ENCODE data around the gene PABPN1.
A peak's percentile ranks its signal among the peaks of the same experiment; 100 is the strongest.

Gene PABPN1

GRCh38 chr14:23285530-23286019 is 35.7 kb upstream of the PABPN1 start:
- in situ Hi-C loops (cut with HindIII; ENCODE audit: low sequenced_read_pairs) = no loop called here
- DNase-seq (ENCODE audit: low read depth) = no peak
- TF ChIP-seq, protein P1, sequence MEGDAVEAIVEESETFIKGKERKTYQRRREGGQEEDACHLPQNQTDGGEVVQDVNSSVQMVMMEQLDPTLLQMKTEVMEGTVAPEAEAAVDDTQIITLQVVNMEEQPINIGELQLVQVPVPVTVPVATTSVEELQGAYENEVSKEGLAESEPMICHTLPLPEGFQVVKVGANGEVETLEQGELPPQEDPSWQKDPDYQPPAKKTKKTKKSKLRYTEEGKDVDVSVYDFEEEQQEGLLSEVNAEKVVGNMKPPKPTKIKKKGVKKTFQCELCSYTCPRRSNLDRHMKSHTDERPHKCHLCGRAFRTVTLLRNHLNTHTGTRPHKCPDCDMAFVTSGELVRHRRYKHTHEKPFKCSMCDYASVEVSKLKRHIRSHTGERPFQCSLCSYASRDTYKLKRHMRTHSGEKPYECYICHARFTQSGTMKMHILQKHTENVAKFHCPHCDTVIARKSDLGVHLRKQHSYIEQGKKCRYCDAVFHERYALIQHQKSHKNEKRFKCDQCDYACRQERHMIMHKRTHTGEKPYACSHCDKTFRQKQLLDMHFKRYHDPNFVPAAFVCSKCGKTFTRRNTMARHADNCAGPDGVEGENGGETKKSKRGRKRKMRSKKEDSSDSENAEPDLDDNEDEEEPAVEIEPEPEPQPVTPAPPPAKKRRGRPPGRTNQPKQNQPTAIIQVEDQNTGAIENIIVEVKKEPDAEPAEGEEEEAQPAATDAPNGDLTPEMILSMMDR (IDR thresholded peaks at IDR 0.05; ENCODE audit: low read depth, low read length, missing control alignments) = no peak
- H3K4me3 ChIP-seq (ENCODE audit: low read depth, low read length) = peak overlapping the region; percentile 98

GRCh38 chr14:23286020-23286901 is 35.0 kb upstream of the PABPN1 start, which contains the start of gene HOMEZ:
HOMEZ (minus strand) TSS chr14:23286132; CDS start chr14:23285952, 180 bp downstream.
- TF ChIP-seq, protein P1 (IDR thresholded peaks at IDR 0.05; ENCODE audit: low read depth, low read length, missing control alignments) = no peak
- H3K4me3 ChIP-seq (ENCODE audit: low read depth, low read length) = peak within 1 kb of the TSS; percentile 98
- DNase-seq (ENCODE audit: low read depth) = peak; percentile 96
- in situ Hi-C loops (cut with HindIII; ENCODE audit: low sequenced_read_pairs) = no loop called here

DNA sequence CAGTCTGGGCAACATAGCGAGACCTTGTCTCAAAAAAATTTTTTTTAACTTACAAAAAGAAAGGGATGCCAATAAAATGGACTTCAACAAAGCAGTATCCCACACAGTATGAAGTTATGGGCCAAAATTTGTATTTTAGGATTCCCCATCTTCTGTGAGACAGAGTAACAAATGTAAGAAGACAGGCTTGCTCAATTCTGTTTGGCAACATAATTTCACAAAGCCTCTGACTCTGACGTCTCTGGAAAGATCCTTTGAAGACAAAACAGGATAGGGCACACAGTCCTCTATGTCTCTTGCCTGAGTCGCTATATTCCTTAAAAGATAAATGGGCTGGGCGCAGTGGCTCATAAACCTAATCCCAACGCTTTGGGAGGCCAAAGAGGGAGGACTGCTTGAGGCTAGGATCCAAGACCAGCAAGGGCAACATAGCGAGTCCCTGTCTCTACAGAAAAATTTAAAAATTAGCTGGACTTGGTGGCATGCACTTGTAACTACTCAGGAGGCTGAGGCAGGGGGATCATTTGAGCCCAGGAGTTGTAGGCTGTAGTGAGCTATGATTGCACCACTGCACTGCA is 34.3 kb upstream of the PABPN1 start:
- in situ Hi-C loops (cut with HindIII; ENCODE audit: low sequenced_read_pairs) = no loop called here
- TF ChIP-seq, protein P1 (IDR thresholded peaks at IDR 0.05; ENCODE audit: low read depth, low read length, missing control alignments) = no peak
- DNase-seq (ENCODE audit: low read depth) = no peak
- H3K4me3 ChIP-seq (ENCODE audit: low read depth, low read length) = peak overlapping the region; percentile 98

DNA sequence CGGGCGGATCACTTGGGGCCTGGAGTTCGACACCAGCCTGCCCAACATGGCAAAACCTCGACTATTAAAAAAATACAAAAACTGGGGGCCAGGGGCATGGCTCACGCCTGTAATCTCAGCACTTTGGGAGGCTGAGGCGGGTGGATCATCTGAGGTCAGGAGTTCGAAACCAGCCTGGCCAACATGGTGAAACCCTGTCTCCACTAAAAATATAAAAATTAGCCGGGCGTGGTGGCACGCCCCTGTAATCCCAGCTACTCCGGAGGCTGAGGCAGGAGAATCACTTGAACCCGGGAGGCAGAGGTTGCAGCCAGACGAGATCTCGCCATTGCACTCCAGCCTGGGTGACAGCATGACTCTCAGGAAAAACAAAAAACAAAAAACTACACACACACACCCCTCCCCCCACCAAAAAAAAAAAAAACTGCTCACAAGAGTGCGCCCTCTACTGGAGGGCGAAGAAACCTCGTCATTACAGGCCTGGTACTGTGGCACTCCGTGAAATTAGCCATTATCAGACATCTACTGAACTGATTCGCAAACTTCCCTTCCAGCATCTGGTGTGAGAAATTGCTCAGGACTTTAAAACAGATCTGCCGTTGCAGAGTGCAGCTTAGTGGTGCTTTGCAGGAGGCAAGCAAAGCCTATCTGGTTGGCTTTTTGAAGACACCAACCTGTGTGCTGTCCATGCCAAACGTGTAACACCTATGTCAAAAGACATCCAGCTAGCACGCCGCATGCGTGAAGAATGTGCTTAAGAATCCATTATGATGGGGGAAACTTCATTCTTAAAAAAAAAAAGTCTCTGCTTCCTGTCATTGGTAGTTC is 26.3 kb upstream of the PABPN1 start:
- in situ Hi-C loops (cut with HindIII; ENCODE audit: low sequenced_read_pairs) = no loop called here
- DNase-seq (ENCODE audit: low read depth) = no peak
- TF ChIP-seq, protein P1 (IDR thresholded peaks at IDR 0.05; ENCODE audit: low read depth, low read length, missing control alignments) = peak; percentile 90
- H3K4me3 ChIP-seq (ENCODE audit: low read depth, low read length) = no peak overlapping the region

DNA sequence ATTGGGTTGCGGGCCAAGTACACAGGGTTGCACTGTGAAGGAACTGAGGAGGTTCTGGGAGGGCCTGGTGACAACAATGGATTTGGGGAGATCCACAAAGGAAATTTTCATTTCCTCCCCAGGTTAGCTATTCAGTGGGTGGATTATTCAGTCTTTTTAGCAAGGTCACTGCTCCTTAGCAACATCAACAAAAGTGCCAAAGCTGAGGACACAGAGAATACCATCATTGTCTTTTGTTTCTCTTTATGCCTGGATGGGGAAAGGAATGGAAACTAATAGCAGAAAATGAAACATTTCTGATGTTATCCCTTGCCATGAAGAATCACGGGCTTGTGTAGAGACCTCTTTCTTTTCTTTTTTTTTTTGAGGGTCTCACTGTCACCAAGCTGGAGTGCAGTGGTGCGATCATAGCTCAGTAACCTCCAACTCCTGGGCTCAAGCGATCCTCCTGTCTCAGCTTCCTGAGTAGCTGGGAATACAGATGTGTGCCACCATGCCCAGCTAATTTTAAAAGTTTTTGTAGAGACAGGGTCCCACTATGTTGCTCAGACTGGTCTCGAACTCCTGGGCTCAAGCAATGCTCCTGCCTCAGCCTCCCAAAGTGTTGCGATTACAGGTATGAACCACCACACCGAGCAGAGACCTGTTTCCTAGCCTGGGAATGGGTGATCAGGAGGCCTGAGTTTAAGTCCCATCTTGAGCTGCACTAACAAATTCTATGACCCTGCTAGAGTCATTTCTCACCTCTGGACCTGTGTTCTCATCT is 25.1 kb upstream of the PABPN1 start:
- no peak for DNase-seq (ENCODE audit: low read depth)
- in situ Hi-C loops (cut with HindIII; ENCODE audit: low sequenced_read_pairs) = no loop called here
- TF ChIP-seq, protein P1 (IDR thresholded peaks at IDR 0.05; ENCODE audit: low read depth, low read length, missing control alignments) = no peak
- no peak overlapping the region for H3K4me3 ChIP-seq (ENCODE audit: low read depth, low read length)

Data from astrocyte of the cerebellum (primary cell).